GDM1 (cell line): Measurements from ENCODE around the gene RIN2.
"Not testable (repeated sequence)": the region's sequence is repeated elsewhere in the genome, so short reads cannot be mapped to it uniquely, and the experiment has no call there.

Experiments
- DNase-seq: peaks from one replicate; lab custom pipeline; 2025; lab: John Stamatoyannopoulos, UW

RIN2 gene

GRCh38 chr20:19738951-19739350, 19.1 kb upstream of the RIN2 start:
- no peak for DNase-seq

GRCh38 chr20:19739351-19739750, 18.7 kb upstream of the RIN2 start:
- no peak for DNase-seq

DNA sequence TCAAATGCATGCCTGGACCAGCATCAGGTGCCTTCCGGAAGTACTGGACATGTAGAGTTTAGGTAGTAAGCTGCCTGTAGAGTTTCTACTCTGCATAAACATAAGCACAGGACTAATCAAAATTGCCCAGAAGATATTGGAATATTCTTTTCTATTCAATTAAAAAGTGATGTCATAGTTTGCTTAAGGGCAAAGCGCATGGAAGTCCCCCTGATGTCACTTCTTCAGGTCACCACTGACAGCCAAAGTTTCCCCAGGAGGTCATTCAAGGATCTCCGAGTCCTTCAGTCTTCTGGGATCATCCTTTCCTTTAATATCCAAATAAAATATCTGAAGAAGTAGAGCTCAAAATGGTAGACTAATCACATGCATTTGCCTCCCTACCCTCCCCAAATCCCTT, 17.5 kb upstream of the RIN2 start:
- DNase-seq, result no peak

DNA sequence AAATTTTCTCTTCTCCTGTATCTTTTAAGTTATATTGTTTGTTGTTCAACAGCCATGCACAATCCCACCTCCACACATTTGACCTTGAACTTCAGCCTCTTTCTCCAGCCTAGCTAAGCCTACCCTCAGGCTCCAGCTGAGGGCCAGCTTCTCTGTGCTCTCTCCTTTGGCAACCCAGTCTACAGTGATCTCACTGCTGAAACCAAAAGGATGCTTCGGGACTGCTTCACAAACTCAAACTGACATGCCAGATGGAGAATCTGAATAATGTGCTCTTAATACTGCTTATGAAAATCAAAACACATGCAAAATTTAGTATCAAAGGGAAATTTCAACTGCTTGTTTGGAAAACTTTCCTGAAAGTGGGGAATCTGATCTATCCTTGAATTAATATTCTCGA, 16.1 kb upstream of the RIN2 start:
- no peak for DNase-seq

DNA sequence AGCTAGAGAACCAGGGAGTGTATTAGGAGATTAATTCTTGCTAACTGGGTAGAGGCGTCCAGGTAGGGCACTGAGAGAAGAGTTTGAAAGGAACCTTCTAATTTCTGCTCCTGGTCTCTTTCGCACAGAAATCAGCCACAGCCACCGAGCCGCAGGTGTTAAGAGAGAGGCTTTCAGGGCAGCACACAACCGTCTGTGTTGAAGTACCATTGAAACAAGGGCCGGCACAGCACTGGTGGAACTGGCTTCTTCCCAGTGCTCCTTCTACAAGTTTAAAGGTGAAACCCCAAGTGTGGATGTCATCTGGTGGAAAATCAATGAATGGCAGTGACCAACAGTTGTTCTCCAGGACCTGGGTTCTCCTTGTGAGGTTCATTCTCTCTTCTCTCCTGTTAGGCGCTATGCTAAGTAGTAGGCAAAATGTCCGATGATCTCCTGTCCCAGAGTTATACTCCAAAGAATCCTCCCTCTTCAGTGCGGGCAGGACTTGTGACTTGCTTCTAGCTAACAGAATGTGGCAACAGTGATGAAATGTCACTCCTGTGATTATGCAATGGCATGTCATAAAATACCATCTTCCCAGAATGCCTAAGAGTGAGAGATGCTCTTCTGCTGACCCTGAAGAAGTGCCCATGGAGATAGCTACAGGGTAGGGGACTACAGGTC, 15.0 kb upstream of the RIN2 start:
- no peak for DNase-seq

- no peak for DNase-seq
Measured at GRCh38 chr20:19743640-19743995, 14.4 kb upstream of the RIN2 start.

- DNase-seq, result no peak
Measured at GRCh38 chr20:19745106-19745505, 13.0 kb upstream of the RIN2 start.

DNA sequence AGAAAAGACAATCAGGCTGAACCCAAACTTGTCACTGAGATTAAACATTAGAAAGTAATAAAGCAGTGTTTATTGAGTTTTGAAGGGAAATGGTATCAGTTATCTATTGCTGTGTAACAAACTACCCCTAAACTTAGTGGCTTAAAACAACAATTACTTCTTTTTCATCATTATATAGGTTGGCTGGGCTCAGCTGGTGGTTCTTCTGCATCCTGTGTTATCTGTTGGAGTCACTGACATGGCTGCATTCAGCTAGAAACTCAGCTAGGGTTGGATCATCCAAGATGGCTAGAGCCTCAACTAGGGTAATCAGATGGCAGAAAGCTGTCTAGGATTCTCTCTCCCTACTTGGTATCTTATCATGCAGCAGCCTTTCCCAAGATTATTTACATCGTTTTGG, 12.5 kb upstream of the RIN2 start:
- DNase-seq, result no peak

- DNase-seq, result no peak
Measured at GRCh38 chr20:19746396-19746795, 11.7 kb upstream of the RIN2 start.

DNA sequence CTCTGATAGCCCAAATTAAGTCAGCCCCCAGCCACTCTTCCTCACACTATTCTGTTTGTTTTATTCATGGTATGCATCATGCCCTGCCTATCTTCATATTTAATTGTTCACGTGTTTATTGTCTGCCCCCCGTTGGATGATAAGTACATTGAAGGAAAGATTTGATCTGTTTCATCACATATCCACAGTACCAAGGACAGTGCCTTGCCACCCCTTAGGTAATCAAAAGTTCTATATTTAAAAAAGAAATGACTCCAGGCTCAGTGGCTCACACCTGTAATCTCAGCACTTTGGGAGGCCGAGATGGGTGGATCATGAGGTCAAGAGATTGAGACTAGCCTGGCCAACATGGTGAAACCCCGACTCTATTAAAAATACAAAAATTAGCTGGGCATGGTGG, 10.2 kb upstream of the RIN2 start:
- no peak for DNase-seq

DNA sequence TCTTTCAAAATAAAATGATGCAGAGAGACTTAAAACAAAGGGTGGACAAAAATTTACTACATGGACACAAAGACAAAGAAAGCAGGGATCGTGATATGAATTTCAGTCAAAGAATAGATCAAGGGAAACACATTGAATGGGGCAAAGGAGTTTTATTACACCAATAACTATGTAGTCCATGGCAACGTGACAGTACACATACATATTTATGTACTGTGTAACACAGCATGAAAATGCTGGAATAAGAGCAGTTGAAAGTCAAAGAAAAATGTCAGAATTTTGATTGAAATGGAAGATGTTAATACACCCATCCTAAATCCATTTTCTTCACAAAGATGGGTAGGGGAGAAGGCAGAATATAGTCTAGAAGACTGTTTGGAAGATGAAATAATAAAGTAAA, 9.4 kb upstream of the RIN2 start:
- no peak for DNase-seq

DNA sequence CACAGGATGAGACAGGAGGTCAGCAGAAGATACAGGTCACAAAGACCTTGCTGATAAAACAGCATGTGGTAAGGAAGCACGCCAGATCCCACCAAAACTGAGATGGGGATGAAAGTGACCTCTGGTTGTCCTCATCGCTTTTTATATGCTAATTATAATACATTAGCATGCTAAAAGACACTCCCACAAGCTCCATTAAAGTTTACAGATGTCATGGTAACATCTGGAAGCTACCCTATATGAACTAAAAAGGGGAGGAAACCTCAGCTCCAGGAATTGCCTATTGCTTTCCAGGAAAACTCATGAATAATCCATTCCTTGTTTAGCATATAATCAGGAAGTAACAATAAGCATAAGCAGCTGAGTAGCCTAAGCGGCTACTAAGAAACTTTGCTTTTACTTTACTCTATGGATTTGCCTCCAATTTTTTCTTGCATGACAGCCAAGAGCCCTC, 8.4 kb upstream of the RIN2 start:
- DNase-seq, result no peak

GRCh38 chr20:19750101-19750606, 7.9 kb upstream of the RIN2 start:
- DNase-seq, result no peak

DNA sequence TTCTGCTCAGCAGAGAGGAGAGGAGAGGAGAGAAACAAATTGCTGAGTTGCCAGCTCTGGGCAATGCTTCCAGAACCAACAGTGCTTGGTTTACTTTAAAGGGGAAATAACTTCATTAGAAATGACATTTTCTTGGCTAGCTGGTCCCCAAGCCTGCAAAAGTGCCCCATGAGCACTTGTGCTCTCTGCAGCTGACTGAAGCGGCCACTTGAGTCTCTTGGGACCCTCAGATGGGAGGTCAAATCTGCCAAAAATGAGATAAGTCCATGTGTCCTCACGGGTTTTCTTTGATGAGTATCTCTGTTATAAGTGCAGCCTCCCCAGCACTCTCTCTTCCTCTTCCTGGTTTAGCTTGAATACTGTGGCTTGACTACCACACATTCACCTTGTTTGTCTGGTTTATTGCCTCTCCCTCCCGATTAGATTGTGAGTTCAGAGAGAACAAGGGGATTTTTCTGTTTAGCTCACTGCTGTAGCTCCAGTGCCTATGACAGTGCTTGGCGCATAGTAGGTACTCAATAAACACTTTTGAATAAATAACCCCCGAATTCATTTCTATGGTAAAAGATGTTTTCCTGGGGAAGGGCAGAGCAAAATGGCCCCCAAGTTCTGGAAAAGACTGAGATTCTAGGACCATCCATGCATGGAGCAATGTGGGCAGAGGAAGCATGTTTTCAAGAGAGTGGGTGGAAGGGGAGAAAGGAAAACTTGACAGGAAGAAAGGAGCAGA, 7.0 kb upstream of the RIN2 start:
- DNase-seq, result no peak

- DNase-seq, result not testable (repeated sequence)
Measured at GRCh38 chr20:19754201-19754600, 3.9 kb upstream of the RIN2 start.

DNA sequence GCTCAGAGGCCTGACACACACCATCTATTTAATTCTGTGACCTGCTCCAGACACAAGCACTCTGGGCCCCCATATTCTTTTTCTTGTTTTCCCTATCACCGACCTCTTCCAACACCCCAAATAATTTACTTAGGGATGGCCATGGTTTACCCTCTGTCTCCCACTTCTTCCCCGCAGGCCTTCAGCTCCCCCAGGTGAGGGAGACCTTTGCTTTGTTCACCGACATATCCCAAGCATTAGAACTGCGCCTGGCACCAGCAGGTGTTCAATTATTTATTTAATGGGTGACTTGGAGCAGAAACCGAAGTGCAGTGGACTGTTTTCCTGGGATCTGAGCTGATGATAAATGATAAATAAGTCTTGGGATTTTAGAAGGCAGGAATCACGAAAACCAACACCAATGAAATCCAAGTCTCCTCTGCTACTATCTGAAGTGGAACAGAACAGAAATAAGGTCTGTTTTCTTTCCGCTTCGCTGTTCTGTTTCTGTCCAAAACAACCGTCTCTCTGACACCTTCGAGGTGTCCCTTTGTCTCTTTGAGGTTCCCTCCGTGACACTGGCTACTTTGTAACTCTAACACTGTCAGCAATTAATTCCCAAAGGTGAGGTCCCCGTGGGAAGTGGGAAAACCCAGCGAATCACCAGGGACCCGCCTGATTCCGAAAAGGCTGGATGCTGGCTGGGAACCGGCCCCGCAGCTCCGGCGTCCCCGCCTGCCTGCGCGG, 1.1 kb upstream of the RIN2 start:
- no peak for DNase-seq

DNA sequence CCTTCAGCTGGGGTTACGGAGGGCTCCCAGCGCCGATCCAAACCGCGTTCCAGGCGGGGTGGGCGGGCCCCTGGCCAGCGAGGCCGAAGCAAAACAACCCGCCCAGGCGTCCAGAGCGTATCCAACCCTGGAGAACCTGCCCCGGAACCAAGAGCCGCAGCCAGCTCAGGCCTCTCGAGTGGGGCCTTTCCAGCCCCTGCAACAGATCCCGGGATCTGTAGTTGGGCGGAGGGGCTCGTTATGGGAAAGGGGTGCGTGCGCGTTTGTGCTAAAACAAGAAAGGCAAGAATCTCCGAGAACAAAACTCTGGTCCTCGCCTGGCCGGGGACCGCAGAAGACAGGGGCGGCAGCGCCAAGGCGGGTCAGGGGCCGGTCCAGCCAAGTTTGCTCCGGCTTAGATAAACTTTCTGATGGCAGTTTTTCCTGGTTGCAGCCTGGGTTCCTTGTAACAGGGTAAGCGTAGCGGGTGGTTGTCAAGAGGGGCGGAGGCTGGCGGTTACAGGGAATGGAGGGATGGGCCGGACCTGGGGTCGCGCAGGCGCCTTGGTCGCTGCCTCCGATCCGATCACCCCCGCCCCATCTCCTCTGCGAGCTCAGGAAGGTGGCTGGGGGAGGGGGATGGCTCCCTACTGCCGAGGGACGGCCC, 448 bp upstream of the RIN2 start:
- DNase-seq, result no peak

GRCh38 chr20:19758501-19759331, 658 bp downstream of the RIN2 start:
- DNase-seq, result no peak

- DNase-seq, result no peak
Measured at GRCh38 chr20:19760371-19760721, 2.3 kb downstream of the RIN2 start.

GRCh38 chr20:19761326-19761725, 3.3 kb downstream of the RIN2 start:
- no peak for DNase-seq

- no peak for DNase-seq
Measured at GRCh38 chr20:19761841-19762240, 3.8 kb downstream of the RIN2 start.

DNA sequence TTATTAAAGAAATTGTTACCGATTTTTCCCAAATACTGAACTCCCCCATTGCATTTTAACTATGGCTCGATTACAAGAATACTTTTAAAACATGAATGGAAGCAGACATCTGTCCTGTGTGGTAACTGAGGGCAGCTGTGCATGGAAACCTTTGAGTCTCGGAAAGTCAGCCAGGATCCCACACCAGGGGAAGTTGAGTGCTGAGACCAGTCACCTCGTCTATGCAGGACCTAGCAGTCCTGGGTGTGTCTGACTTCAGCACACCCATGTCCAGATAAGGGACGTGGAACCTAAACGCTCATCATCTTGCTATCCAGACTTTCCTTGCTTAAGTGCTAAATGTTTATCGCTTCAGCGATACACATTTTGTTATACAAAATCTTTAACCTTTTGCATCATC, 6.1 kb downstream of the RIN2 start:
- DNase-seq, result no peak
